RWPE2 (cell line): ENCODE data around the gene GPATCH4.

Experiments used
- ATAC-seq: fragments of 200-7000 bp; cut with Tn5 transposase; 3 replicates; pipeline ENCODE4 v1.9.1; 2021; ENCODE audit warnings: low read depth
- DNase-seq: peaks from one replicate; pipeline ENCODE4 v3.0.0-alpha.2; 2020; ENCODE audit warnings: low spot score
- H3K27ac ChIP-seq: fragments of 450-650 bp; 2 replicates; pipeline ENCODE4 v1.5.1; 2017; ENCODE audit warnings: mild to moderate bottlenecking; ENCODE audit not compliant: poor library complexity, severe bottlenecking
- H3K27me3 ChIP-seq: fragments of 250-450 bp; sonication (Bioruptor Pico); 2 replicates; pipeline ENCODE4 v1.5.1; 2021; ENCODE audit warnings: mild to moderate bottlenecking, moderate library complexity; ENCODE audit not compliant: insufficient read depth, poor library complexity, severe bottlenecking
- H3K36me3 ChIP-seq: fragments of 250-450 bp; sonication (Bioruptor Pico); 2 replicates; pipeline ENCODE4 v1.5.1; 2020; ENCODE audit warnings: low read depth, mild to moderate bottlenecking, moderate library complexity
- H3K4me1 ChIP-seq: fragments of 250-450 bp; sonication (Bioruptor Pico); 2 replicates; pipeline ENCODE4 v1.5.1; 2021; ENCODE audit warnings: mild to moderate bottlenecking, moderate library complexity; ENCODE audit not compliant: insufficient read depth, poor library complexity, severe bottlenecking
- H3K4me3 ChIP-seq: fragments of 250-450 bp; sonication (Bioruptor Pico); 2 replicates; pipeline ENCODE4 v1.5.1; 2021; ENCODE audit warnings: mild to moderate bottlenecking, moderate library complexity; ENCODE audit not compliant: severe bottlenecking
- H3K9me3 ChIP-seq: fragments of 250-450 bp; sonication (Bioruptor Pico); 2 replicates; pipeline ENCODE4 v1.5.1; 2021; ENCODE audit warnings: mild to moderate bottlenecking, moderate library complexity; ENCODE audit not compliant: severe bottlenecking
- CTCF ChIP-seq: fragments of 450-650 bp; IDR thresholded peaks from one replicate; pipeline ENCODE4 v1.5.1; 2017; ENCODE audit warnings: mild to moderate bottlenecking, moderate library complexity; ENCODE audit not compliant: poor library complexity, severe bottlenecking

The GPATCH4 gene

GRCh38 chr1:156560585-156561163, 40.6 kb downstream of the GPATCH4 start:
- no peak overlapping the region for H3K4me3 ChIP-seq
- H3K27me3 ChIP-seq = no peaks in the 10 kb centered on the region
- H3K9me3 ChIP-seq = no peaks in the 10 kb centered on the region
- ATAC-seq (no peak), DNase-seq (no peak)
- H3K27ac ChIP-seq = no peak overlapping the region
- H3K36me3 ChIP-seq = peaks cover 63% of the 10 kb centered on the region
- no peaks in the 10 kb centered on the region for H3K4me1 ChIP-seq
- no peak for TF ChIP-seq CTCF

DNA sequence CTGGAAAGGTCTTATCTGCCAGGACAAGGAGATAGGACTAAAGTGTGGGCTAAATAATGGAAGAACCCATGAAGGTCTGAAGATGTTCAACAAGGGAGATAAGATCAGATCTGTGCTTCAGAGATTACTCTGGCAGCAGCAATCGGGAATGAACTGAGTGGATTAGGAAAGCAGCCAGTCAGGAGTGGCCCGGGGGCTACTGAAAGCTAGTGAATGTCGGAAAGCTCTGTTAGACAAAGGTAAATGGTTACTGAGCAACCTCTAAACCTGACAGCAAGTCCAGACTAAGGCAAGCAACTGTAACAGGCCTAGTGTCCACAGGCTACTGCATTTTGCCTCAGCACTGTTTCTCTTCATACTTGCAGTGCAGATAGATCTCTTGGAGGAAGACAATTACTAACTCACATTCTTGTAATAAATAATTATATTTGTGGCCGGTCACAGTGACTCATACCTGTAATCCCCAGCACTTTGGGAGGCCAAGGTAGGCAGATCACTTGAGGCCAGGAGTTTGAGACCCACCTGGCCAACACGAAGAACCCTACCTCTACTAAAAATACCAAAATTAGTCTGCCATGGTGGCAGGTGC, 41.4 kb downstream of the GPATCH4 start:
- Histone ChIP-seq H3K9me3 (no peaks in the 10 kb centered on the region), H3K4me3 (no peak overlapping the region), H3K27me3 (no peaks in the 10 kb centered on the region), H3K27ac (no peak overlapping the region), H3K4me1 (no peaks in the 10 kb centered on the region), H3K36me3 (peaks cover 61% of the 10 kb centered on the region)
- ATAC-seq = no peak
- DNase-seq = no peak
- no peak for TF ChIP-seq CTCF

- ATAC-seq (no peak), DNase-seq (no peak)
- Histone ChIP-seq H3K9me3 (no peaks in the 10 kb centered on the region), H3K27me3 (no peaks in the 10 kb centered on the region), H3K36me3 (peaks cover 62% of the 10 kb centered on the region), H3K4me3 (no peak overlapping the region), H3K27ac (no peak overlapping the region), H3K4me1 (no peaks in the 10 kb centered on the region)
- no peak for TF ChIP-seq CTCF
Measured at GRCh38 chr1:156559086-156559796, 42.0 kb downstream of the GPATCH4 start.

DNA sequence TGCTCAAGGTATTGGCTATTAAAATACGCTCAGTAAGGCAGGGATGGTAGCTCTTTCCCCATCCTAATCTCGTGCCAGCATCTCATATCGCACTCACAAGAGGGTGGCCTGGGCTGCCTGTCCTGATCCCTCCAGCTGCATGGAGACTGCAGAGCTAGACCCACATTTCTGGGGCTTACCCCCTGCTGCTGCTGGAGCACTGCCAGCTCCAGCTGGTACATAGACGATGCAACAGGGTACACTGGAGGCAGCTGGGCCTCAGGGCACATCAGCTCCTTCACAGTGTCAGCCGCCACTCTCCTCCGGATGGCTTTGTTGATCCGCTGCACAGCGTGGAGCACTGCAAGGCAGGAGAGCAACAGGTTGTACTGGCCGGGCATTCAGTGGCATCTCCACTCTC, 44.9 kb downstream of the GPATCH4 start:
- H3K27ac ChIP-seq = no peak overlapping the region
- H3K36me3 ChIP-seq = peaks cover 49% of the 10 kb centered on the region
- H3K9me3 ChIP-seq = no peaks in the 10 kb centered on the region
- peaks cover 6% of the 10 kb centered on the region for H3K4me1 ChIP-seq
- ATAC-seq (no peak), DNase-seq (no peak)
- no peak for TF ChIP-seq CTCF
- no peak overlapping the region for H3K4me3 ChIP-seq
- H3K27me3 ChIP-seq = no peaks in the 10 kb centered on the region

GRCh38 chr1:156555715-156556114, 45.6 kb downstream of the GPATCH4 start:
- DNase-seq = no peak
- no peak for TF ChIP-seq CTCF
- peaks cover 52% of the 10 kb centered on the region for H3K36me3 ChIP-seq
- H3K4me1 ChIP-seq = peaks cover 6% of the 10 kb centered on the region
- no peak overlapping the region for H3K4me3 ChIP-seq
- no peak overlapping the region for H3K27ac ChIP-seq
- H3K27me3 ChIP-seq = no peaks in the 10 kb centered on the region
- no peaks in the 10 kb centered on the region for H3K9me3 ChIP-seq
- ATAC-seq = no peak
